Urinary bladder (tissue), 4 donors: ENCODE measurements around the gene TMPRSS15. TPM values are rescaled to one million over a fixed set of nuclear protein-coding genes. Genes with fewer than 3 reads are reported as not detected.

Experiments used
- DNase-seq: peaks from one replicate; pipeline ENCODE4 v3.0.0-alpha.2; 2015; ENCODE audit errors: extremely low spot score
- H3K27ac ChIP-seq: one replicate; pipeline ENCODE4 v1.5.1; 2013; ENCODE audit warnings: low read depth, mild to moderate bottlenecking, moderate library complexity
- H3K36me3 ChIP-seq: one replicate; pipeline ENCODE4 v1.6.1; 2013; ENCODE audit warnings: mild to moderate bottlenecking, moderate library complexity; ENCODE audit not compliant: insufficient read depth
- H3K4me1 ChIP-seq: one replicate; pipeline ENCODE4 v1.6.1; 2013; ENCODE audit warnings: mild to moderate bottlenecking, moderate library complexity; ENCODE audit not compliant: insufficient read depth
- H3K4me3 ChIP-seq: one replicate; pipeline ENCODE4 v1.5.1; 2013; ENCODE audit warnings: low read depth, low read length
- WGBS: extraction: QIAGEN DNeasy Blood & Tissue Kit; methylation state at CpG from one replicate; pipeline ENCODE4 v1.1.7; 2013; 5-methylcytosine and 5-hydroxymethylcytosine counted together
- polyA plus RNA-seq: library from polyadenylated mRNA; stranded (reverse); fragments of 200-250 nt; gene quantifications from one replicate; pipeline ENCODE4 v1.2.3, GENCODE V29; 2013
- total RNA-seq: library from RNA; depleted of rRNA; stranded (reverse); fragments of >200 nt; gene quantifications from one replicate; pipeline ENCODE4 v1.2.3, GENCODE V29; 2014
- donor health status: healthy with polysubstance abuse.
- donor health status: healthy.

The TMPRSS15 gene
- total and polyA plus RNA-seq, 2 donors: not detected

- no peak for DNase-seq
- H3K4me3 ChIP-seq: no peak overlapping the region
- no peaks in the 10 kb centered on the region for H3K36me3 ChIP-seq
- H3K4me1 ChIP-seq: no peaks in the 10 kb centered on the region
- H3K27ac ChIP-seq: no peak overlapping the region
- WGBS: 68% methylated on average over 1 of the region's 1 CpG
Observed at GRCh38 chr21:18298228-18298627, 105.4 kb downstream of the TMPRSS15 start.

GRCh38 chr21:18294100-18294499, 109.5 kb downstream of the TMPRSS15 start:
- Histone ChIP-seq H3K4me1 (no peaks in the 10 kb centered on the region), H3K27ac (no peak overlapping the region), H3K36me3 (no peaks in the 10 kb centered on the region), H3K4me3 (no peak overlapping the region)
- 89% methylated on average over 9 of the region's 9 CpGs for WGBS
- DNase-seq: no peak

- 80% methylated on average over 2 of the region's 2 CpGs for WGBS
- H3K4me3 ChIP-seq: no peak overlapping the region
- no peak for DNase-seq
- no peak overlapping the region for H3K27ac ChIP-seq
- no peaks in the 10 kb centered on the region for H3K36me3 ChIP-seq
- no peaks in the 10 kb centered on the region for H3K4me1 ChIP-seq
Observed at GRCh38 chr21:18289876-18290275, 113.7 kb downstream of the TMPRSS15 start.

GRCh38 chr21:18285379-18285778, 118.2 kb downstream of the TMPRSS15 start:
- Histone ChIP-seq H3K4me3 (no peak overlapping the region), H3K27ac (no peak overlapping the region), H3K4me1 (no peaks in the 10 kb centered on the region), H3K36me3 (no peaks in the 10 kb centered on the region)
- no peak for DNase-seq
- 87% methylated on average over 4 of the region's 4 CpGs for WGBS

GRCh38 chr21:18275781-18276180, 127.8 kb downstream of the TMPRSS15 start:
- no peak overlapping the region for H3K27ac ChIP-seq
- H3K36me3 ChIP-seq: no peaks in the 10 kb centered on the region
- no peaks in the 10 kb centered on the region for H3K4me1 ChIP-seq
- WGBS: 71% methylated on average over 3 of the region's 3 CpGs
- no peak for DNase-seq
- H3K4me3 ChIP-seq: no peak overlapping the region

- 86% methylated on average over 5 of the region's 5 CpGs for WGBS
- H3K36me3 ChIP-seq: no peaks in the 10 kb centered on the region
Observed at GRCh38 chr21:18274370-18274769, 129.2 kb downstream of the TMPRSS15 start.

GRCh38 chr21:18273400-18273799, 130.2 kb downstream of the TMPRSS15 start:
- no peak overlapping the region for H3K27ac ChIP-seq
- WGBS: 91% methylated on average over 4 of the region's 4 CpGs
- H3K4me3 ChIP-seq: no peak overlapping the region
- DNase-seq: no peak
- H3K4me1 ChIP-seq: no peaks in the 10 kb centered on the region
- no peaks in the 10 kb centered on the region for H3K36me3 ChIP-seq

More at GRCh38 chr21:18274370-18274769, 129.2 kb downstream of the TMPRSS15 start:
- Histone ChIP-seq H3K4me3 (no peak overlapping the region), H3K4me1 (no peaks in the 10 kb centered on the region), H3K27ac (no peak overlapping the region)
- DNase-seq: no peak

- Histone ChIP-seq H3K36me3 (no peaks in the 10 kb centered on the region), H3K4me3 (no peak overlapping the region), H3K27ac (no peak overlapping the region), H3K4me1 (no peaks in the 10 kb centered on the region)
- WGBS: 93% methylated on average over 7 of the region's 7 CpGs
- no peak for DNase-seq
Observed at GRCh38 chr21:18269856-18270255, 133.7 kb downstream of the TMPRSS15 start.

GRCh38 chr21:18268906-18269305, 134.7 kb downstream of the TMPRSS15 start:
- no peaks in the 10 kb centered on the region for H3K36me3 ChIP-seq
- no peak for DNase-seq
- 94% methylated on average over 1 of the region's 1 CpG for WGBS
- H3K4me3 ChIP-seq: no peak overlapping the region
- H3K4me1 ChIP-seq: no peaks in the 10 kb centered on the region
- no peak overlapping the region for H3K27ac ChIP-seq

- Histone ChIP-seq H3K4me3 (no peak overlapping the region), H3K27ac (no peak overlapping the region), H3K4me1 (no peaks in the 10 kb centered on the region), H3K36me3 (no peaks in the 10 kb centered on the region)
- 96% methylated on average over 1 of the region's 1 CpG for WGBS
- no peak for DNase-seq
Observed at GRCh38 chr21:18267496-18267895, 136.1 kb downstream of the TMPRSS15 start.

- DNase-seq: no peak
- WGBS: 83% methylated on average over 2 of the region's 2 CpGs
- H3K36me3 ChIP-seq: no peaks in the 10 kb centered on the region
- H3K4me3 ChIP-seq: no peak overlapping the region
- no peak overlapping the region for H3K27ac ChIP-seq
- H3K4me1 ChIP-seq: no peaks in the 10 kb centered on the region
Observed at GRCh38 chr21:18265944-18266343, 137.6 kb downstream of the TMPRSS15 start.

- no peak for DNase-seq
- 83% methylated on average over 2 of the region's 2 CpGs for WGBS
- no peak overlapping the region for H3K27ac ChIP-seq
- no peaks in the 10 kb centered on the region for H3K4me1 ChIP-seq
- H3K4me3 ChIP-seq: no peak overlapping the region
- no peaks in the 10 kb centered on the region for H3K36me3 ChIP-seq
Observed at GRCh38 chr21:18253799-18254198, 149.8 kb downstream of the TMPRSS15 start.

GRCh38 chr21:18253221-18253620, 150.4 kb downstream of the TMPRSS15 start:
- WGBS: 57% methylated on average over 2 of the region's 2 CpGs

GRCh38 chr21:18252680-18253079, 150.9 kb downstream of the TMPRSS15 start:
- no peaks in the 10 kb centered on the region for H3K4me1 ChIP-seq
- WGBS: 29% methylated on average over 5 of the region's 5 CpGs
- no peak overlapping the region for H3K27ac ChIP-seq
- H3K36me3 ChIP-seq: no peaks in the 10 kb centered on the region
- no peak overlapping the region for H3K4me3 ChIP-seq
- DNase-seq: no peak

More at GRCh38 chr21:18253221-18253620, 150.4 kb downstream of the TMPRSS15 start:
- H3K4me1 ChIP-seq: no peaks in the 10 kb centered on the region
- DNase-seq: no peak
- H3K36me3 ChIP-seq: no peaks in the 10 kb centered on the region
- H3K27ac ChIP-seq: no peak overlapping the region
- H3K4me3 ChIP-seq: no peak overlapping the region

GRCh38 chr21:18252256-18252655, 151.3 kb downstream of the TMPRSS15 start:
- WGBS: 24% methylated on average over 4 of the region's 4 CpGs
- no peak overlapping the region for H3K27ac ChIP-seq
- no peaks in the 10 kb centered on the region for H3K36me3 ChIP-seq
- DNase-seq: no peak
- no peaks in the 10 kb centered on the region for H3K4me1 ChIP-seq
- H3K4me3 ChIP-seq: no peak overlapping the region
